Nephron progenitor cell (in vitro differentiated cells): ENCODE data around the gene MRPL10.
A peak's percentile ranks its signal among the peaks of the same experiment; 100 is the strongest.

ENCODE experiments used
- DNase-seq: peaks from one replicate; pipeline ENCODE4 v3.0.0; 2021
- H3K27ac Mint-ChIP-seq: 2 replicates; pipeline ENCODE4 v1.8.0; 2021; ENCODE audit warnings: mild to moderate bottlenecking, moderate library complexity, mixed read lengths
- H3K27me3 Mint-ChIP-seq: 2 replicates; pipeline ENCODE4 v1.8.0; 2021; ENCODE audit warnings: mild to moderate bottlenecking, low read depth, mixed read lengths; ENCODE audit not compliant: poor library complexity
- H3K36me3 Mint-ChIP-seq: 2 replicates; pipeline ENCODE4 v1.8.0; 2021; ENCODE audit warnings: low read depth, mixed read lengths
- H3K4me1 Mint-ChIP-seq: 2 replicates; pipeline ENCODE4 v1.8.0; 2021; ENCODE audit warnings: mixed read lengths
- H3K4me3 Mint-ChIP-seq: 2 replicates; pipeline ENCODE4 v1.8.0; 2021; ENCODE audit warnings: mild to moderate bottlenecking, moderate library complexity, mixed read lengths
- H3K9me3 Mint-ChIP-seq: 2 replicates; pipeline ENCODE4 v1.8.0; 2021; ENCODE audit warnings: mild to moderate bottlenecking, moderate library complexity, mixed read lengths
- TF ChIP-seq, protein P1 (sequence below): fragments of 200-600 bp; sonication (generic); IDR thresholded peaks from 2 replicates; pipeline ENCODE4 v1.5.0; 2021; ENCODE audit warnings: antibody characterized with exemption

Gene MRPL10

GRCh38 chr17:47821031-47821423 lies 10.3 kb downstream of the MRPL10 start:
- TF ChIP-seq, protein P1, sequence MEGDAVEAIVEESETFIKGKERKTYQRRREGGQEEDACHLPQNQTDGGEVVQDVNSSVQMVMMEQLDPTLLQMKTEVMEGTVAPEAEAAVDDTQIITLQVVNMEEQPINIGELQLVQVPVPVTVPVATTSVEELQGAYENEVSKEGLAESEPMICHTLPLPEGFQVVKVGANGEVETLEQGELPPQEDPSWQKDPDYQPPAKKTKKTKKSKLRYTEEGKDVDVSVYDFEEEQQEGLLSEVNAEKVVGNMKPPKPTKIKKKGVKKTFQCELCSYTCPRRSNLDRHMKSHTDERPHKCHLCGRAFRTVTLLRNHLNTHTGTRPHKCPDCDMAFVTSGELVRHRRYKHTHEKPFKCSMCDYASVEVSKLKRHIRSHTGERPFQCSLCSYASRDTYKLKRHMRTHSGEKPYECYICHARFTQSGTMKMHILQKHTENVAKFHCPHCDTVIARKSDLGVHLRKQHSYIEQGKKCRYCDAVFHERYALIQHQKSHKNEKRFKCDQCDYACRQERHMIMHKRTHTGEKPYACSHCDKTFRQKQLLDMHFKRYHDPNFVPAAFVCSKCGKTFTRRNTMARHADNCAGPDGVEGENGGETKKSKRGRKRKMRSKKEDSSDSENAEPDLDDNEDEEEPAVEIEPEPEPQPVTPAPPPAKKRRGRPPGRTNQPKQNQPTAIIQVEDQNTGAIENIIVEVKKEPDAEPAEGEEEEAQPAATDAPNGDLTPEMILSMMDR = no peak
- H3K36me3 Mint-ChIP-seq = peaks cover 18% of the 10 kb centered on the region
- H3K4me3 Mint-ChIP-seq = peak overlapping the region; percentile 90
- H3K9me3 Mint-ChIP-seq = no peaks in the 10 kb centered on the region
- H3K27me3 Mint-ChIP-seq = peaks cover 6% of the 10 kb centered on the region
- DNase-seq = no peak
- no peak overlapping the region for H3K27ac Mint-ChIP-seq
- H3K4me1 Mint-ChIP-seq = peaks cover 24% of the 10 kb centered on the region

DNA sequence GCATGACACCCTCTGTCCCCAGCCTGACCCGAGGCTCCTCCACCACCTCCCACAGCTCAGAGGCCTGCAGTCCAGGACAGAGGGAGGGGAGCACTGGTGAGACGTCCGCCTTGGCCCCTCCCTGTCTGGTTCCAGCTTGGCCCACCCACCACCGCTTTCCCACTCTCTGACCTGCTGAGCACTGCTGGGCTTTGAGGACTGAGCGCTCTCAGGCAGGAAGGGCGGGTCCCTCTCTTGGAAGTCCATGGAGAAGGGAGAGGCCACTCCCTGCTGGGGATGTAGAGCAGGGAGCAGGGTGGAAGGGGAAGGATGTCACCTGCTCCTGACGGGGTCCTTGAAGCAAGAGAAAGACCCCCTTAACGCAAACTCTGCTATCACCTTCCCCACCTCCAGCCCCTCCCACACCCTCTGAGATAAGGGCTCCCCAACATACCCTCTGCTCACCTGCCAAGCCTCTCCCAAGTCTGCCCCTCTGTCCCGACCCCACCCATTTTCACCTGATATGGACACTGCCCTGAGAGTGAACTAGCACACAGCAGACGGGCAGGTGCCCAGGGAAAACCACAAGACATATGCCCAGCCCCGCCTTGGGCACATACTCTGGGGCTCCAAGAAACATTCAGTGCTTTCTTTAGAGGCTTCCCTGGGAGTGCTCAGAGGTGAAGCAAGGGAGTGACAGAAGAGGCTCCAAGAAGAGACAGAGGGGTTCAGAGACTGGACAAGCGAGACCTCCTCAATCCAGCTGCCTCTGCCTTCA lies 11.1 kb downstream of the MRPL10 start:
- Mint-ChIP-seq H3K4me3 (peak overlapping the region; percentile 90), H3K4me1 (peaks cover 24% of the 10 kb centered on the region), H3K9me3 (no peaks in the 10 kb centered on the region), H3K27me3 (peaks cover 10% of the 10 kb centered on the region), H3K36me3 (peaks cover 12% of the 10 kb centered on the region), H3K27ac (no peak overlapping the region)
- no peak for DNase-seq
- TF ChIP-seq, protein P1 = no peak

DNA sequence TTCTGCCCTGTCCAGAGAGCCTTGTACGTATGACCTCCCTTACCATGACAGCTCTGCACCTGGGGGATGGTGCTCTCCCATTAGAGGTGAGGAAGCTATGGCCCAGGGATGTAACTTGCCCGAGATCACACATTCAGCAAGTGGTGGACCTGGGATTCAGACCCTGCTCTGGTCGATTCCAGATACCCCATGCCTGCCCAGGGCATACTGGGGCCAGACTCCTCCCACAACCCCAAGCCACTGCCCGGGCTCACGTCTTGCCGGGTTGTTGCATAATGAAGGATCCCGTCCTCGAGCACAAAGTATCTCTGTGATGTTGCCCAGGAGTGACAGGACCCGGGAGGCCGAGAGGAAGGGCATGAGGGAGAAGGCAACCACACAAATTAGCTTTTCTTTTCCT lies 11.9 kb downstream of the MRPL10 start:
- DNase-seq = no peak
- H3K9me3 Mint-ChIP-seq = no peaks in the 10 kb centered on the region
- TF ChIP-seq, protein P1 = no peak
- H3K27ac Mint-ChIP-seq = no peak overlapping the region
- peaks cover 11% of the 10 kb centered on the region for H3K27me3 Mint-ChIP-seq
- no peak overlapping the region for H3K4me3 Mint-ChIP-seq
- H3K36me3 Mint-ChIP-seq = peaks cover 8% of the 10 kb centered on the region
- H3K4me1 Mint-ChIP-seq = peaks cover 24% of the 10 kb centered on the region

DNA sequence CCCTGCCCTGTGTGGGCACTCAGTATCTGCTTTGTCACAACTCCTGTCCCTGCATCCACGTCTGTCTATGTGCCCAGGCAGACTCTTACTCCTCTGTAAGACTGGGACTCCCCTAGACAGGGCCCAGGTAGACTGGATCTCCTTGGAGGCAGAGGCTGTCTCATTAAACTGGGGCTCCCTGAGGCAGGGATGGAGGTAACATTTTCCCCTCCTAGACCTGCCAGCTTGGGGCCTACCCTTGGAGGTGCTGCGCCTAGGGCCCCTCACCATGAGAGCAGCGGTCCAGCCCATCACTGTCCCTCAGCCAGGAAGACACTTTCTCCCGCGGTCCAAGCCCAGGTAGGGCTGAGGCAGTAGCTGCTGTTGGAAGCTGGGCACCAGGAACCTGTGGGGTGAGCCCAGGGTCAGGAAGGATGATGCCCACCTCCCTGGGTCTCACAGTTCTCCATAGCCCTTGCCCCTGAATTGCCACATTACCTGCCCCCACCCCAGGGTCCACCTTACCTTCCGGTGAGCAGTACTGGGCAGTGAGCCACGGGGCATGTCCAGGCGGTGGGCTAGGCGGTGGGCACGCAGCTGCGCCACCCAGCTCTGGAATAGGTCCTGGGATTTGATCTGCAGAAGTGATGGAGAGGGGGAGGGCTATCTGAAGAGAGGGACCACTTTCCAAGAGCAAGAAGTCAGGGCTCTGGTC lies 13.2 kb downstream of the MRPL10 start:
- TF ChIP-seq, protein P1 = no peak
- peaks cover 3% of the 10 kb centered on the region for H3K36me3 Mint-ChIP-seq
- peaks cover 11% of the 10 kb centered on the region for H3K27me3 Mint-ChIP-seq
- H3K4me3 Mint-ChIP-seq = no peak overlapping the region
- peaks cover 24% of the 10 kb centered on the region for H3K4me1 Mint-ChIP-seq
- H3K9me3 Mint-ChIP-seq = no peaks in the 10 kb centered on the region
- no peak overlapping the region for H3K27ac Mint-ChIP-seq
- no peak for DNase-seq

GRCh38 chr17:47816947-47817346 lies 14.4 kb downstream of the MRPL10 start:
- Mint-ChIP-seq H3K27me3 (peaks cover 11% of the 10 kb centered on the region), H3K9me3 (no peaks in the 10 kb centered on the region), H3K27ac (peak overlapping the region; percentile 39), H3K4me1 (peaks cover 17% of the 10 kb centered on the region), H3K36me3 (no peaks in the 10 kb centered on the region), H3K4me3 (no peak overlapping the region)
- TF ChIP-seq, protein P1 = no peak
- DNase-seq = no peak
